ENCODE results near the gene GALNT2.

The GALNT2 gene

DNA sequence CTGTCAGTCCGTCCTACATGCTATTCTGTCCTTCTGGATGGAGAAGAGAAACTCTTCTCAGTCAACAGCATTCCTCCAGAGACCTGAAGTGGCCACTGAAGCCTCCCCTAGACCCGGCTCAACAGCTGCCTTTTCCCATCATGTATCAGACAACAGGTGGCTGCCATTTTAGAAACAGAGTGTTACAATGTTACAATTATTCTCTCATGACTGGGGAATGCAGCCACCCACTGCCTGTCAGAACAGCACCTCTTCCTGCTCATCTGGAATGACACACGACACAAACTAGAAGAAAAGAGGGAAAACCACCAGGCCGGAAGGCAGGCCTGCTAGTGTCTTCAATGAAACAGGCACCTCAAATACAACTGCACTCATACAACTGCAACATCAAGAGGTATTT is 253.8 kb downstream of the GALNT2 start:
- Histone ChIP-seq H3K79me2 (ENCODE audit: insufficient read depth, low read length) (no peaks in the 10 kb centered on the region), H3K9me3 (ENCODE audit: insufficient read depth, low read length) (no peaks in the 10 kb centered on the region), H3F3A (ENCODE audit: insufficient read depth) (no peaks in the 10 kb centered on the region), H3K4me3 (ENCODE audit: insufficient read depth, low read length, poor library complexity, severe bottlenecking) (no peak overlapping the region), H3K27me3 (ENCODE audit: low read length) (no peaks in the 10 kb centered on the region), H3K4me2 (ENCODE audit: low read depth, low read length, poor library complexity, severe bottlenecking) (no peak overlapping the region), H2AFZ (ENCODE audit: low read depth, low read length, severe bottlenecking) (no peak overlapping the region), H3K9me2 (replicated peaks; ENCODE audit: insufficient read depth, low read length) (no peaks in the 10 kb centered on the region), H3K9ac (ENCODE audit: low read length) (no peak overlapping the region), H4K20me1 (ENCODE audit: low read depth, low read length) (no peaks in the 10 kb centered on the region), H3K36me3 (ENCODE audit: low read length) (no peaks in the 10 kb centered on the region), H3K27ac (ENCODE audit: low read depth, low read length) (no peak overlapping the region)
- no peak for TF ChIP-seq EZH2phosphoT487 (conservative IDR thresholded peaks at IDR 0.05; ENCODE audit: low read length)
- TF ChIP-seq, protein P1, sequence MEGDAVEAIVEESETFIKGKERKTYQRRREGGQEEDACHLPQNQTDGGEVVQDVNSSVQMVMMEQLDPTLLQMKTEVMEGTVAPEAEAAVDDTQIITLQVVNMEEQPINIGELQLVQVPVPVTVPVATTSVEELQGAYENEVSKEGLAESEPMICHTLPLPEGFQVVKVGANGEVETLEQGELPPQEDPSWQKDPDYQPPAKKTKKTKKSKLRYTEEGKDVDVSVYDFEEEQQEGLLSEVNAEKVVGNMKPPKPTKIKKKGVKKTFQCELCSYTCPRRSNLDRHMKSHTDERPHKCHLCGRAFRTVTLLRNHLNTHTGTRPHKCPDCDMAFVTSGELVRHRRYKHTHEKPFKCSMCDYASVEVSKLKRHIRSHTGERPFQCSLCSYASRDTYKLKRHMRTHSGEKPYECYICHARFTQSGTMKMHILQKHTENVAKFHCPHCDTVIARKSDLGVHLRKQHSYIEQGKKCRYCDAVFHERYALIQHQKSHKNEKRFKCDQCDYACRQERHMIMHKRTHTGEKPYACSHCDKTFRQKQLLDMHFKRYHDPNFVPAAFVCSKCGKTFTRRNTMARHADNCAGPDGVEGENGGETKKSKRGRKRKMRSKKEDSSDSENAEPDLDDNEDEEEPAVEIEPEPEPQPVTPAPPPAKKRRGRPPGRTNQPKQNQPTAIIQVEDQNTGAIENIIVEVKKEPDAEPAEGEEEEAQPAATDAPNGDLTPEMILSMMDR (IDR thresholded peaks at IDR 0.05; ENCODE audit: insufficient read depth, low read length, poor library complexity, severe bottlenecking), result no peak

DNA sequence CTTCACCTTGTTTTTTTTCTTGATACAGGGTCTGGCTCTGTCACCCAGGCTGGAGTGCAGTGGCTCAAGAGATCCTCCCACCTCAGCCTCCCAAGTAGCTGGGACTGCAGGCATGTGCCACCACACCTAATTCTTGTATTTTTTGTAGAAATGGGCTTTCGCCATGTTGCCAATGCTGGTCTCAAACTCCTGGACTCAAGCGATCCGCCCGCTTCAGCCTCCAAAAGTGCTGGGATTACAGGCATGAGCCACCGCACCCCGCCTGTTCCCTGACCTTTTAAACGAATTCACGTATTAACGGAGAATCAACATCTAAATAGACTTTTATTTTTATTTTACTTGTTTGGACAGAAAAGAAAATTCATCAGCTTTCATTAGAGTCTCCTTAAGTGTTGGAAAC is 254.3 kb downstream of the GALNT2 start:
- no peak overlapping the region for H3K4me2 ChIP-seq (ENCODE audit: low read depth, low read length, poor library complexity, severe bottlenecking)
- no peak overlapping the region for H3K9ac ChIP-seq (ENCODE audit: low read length)
- H2AFZ ChIP-seq (ENCODE audit: low read depth, low read length, severe bottlenecking), result no peak overlapping the region
- no peaks in the 10 kb centered on the region for H4K20me1 ChIP-seq (ENCODE audit: low read depth, low read length)
- H3K4me3 ChIP-seq (ENCODE audit: insufficient read depth, low read length, poor library complexity, severe bottlenecking), result no peak overlapping the region
- no peaks in the 10 kb centered on the region for H3F3A ChIP-seq (ENCODE audit: insufficient read depth)
- H3K27ac ChIP-seq (ENCODE audit: low read depth, low read length), result no peak overlapping the region
- H3K36me3 ChIP-seq (ENCODE audit: low read length), result no peaks in the 10 kb centered on the region
- H3K9me3 ChIP-seq (ENCODE audit: insufficient read depth, low read length), result no peaks in the 10 kb centered on the region
- H3K79me2 ChIP-seq (ENCODE audit: insufficient read depth, low read length), result no peaks in the 10 kb centered on the region
- no peaks in the 10 kb centered on the region for H3K27me3 ChIP-seq (ENCODE audit: low read length)
- no peaks in the 10 kb centered on the region for H3K9me2 ChIP-seq (replicated peaks; ENCODE audit: insufficient read depth, low read length)
- TF ChIP-seq, protein P1 (IDR thresholded peaks at IDR 0.05; ENCODE audit: insufficient read depth, low read length, poor library complexity, severe bottlenecking), result no peak
- TF ChIP-seq EZH2phosphoT487 (conservative IDR thresholded peaks at IDR 0.05; ENCODE audit: low read length), result no peak

DNA sequence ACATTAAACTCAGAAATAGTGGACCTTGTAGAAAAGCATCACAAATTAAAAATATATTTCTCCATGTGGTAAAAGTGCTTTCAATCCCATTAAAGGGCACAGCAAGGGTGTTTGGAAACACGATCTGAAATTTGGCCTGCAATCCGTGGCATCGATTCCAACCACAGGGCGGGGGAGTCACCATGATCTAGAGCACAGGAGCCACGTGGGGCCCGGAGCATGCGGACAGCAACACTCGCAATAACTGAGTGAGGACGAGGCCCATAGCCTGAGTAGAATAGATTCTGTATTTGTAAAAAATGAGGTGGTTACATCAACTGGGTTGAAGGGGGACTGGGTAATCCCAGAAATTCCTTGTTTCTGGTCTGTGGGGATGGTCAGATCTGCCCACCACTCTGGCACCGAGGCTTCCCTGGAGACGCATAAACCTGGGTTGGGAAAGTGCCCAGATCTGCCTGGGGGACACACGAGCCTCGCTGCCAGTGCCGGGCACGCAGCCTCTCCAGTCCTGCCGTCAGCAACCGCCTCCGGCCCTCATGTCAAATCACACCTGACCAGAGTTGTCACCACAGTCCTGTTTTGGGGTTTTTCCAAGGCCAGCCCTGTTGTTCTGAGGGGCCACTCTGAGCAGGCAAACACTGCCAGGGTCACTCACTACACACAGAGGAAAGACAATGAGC is 254.8 kb downstream of the GALNT2 start:
- Histone ChIP-seq H3K4me3 (ENCODE audit: insufficient read depth, low read length, poor library complexity, severe bottlenecking) (no peak overlapping the region), H3K27me3 (ENCODE audit: low read length) (no peaks in the 10 kb centered on the region), H4K20me1 (ENCODE audit: low read depth, low read length) (no peaks in the 10 kb centered on the region), H3K79me2 (ENCODE audit: insufficient read depth, low read length) (no peaks in the 10 kb centered on the region), H3K36me3 (ENCODE audit: low read length) (no peaks in the 10 kb centered on the region), H2AFZ (ENCODE audit: low read depth, low read length, severe bottlenecking) (no peak overlapping the region), H3K4me2 (ENCODE audit: low read depth, low read length, poor library complexity, severe bottlenecking) (no peak overlapping the region), H3K27ac (ENCODE audit: low read depth, low read length) (no peak overlapping the region), H3K9me2 (replicated peaks; ENCODE audit: insufficient read depth, low read length) (no peaks in the 10 kb centered on the region), H3K9ac (ENCODE audit: low read length) (no peak overlapping the region), H3K9me3 (ENCODE audit: insufficient read depth, low read length) (no peaks in the 10 kb centered on the region), H3F3A (ENCODE audit: insufficient read depth) (no peaks in the 10 kb centered on the region)
- no peak for TF ChIP-seq EZH2phosphoT487 (conservative IDR thresholded peaks at IDR 0.05; ENCODE audit: low read length)
- TF ChIP-seq, protein P1 (IDR thresholded peaks at IDR 0.05; ENCODE audit: insufficient read depth, low read length, poor library complexity, severe bottlenecking), result no peak
